Trophoblast cell (in vitro differentiated cells and primary cell): ENCODE results near the gene TTC39B.

Experiments
- DNase-seq, 2 donors: peaks; one replicate each; pipeline ENCODE4 v3.0.0-alpha.2; 2016
- H2AFZ ChIP-seq: 2 replicates; pipeline ENCODE4 v1.6.1; 2013; ENCODE audit warnings: low read length, moderate library complexity, mild to moderate bottlenecking; ENCODE audit not compliant: insufficient read depth, poor library complexity
- H2AK5ac ChIP-seq: 2 replicates; pipeline ENCODE4 v1.6.1; 2013; ENCODE audit warnings: mild to moderate bottlenecking, low read length
- H2BK120ac ChIP-seq: 2 replicates; pipeline ENCODE4 v1.6.1; 2013; ENCODE audit warnings: low read length, mild to moderate bottlenecking, moderate library complexity; ENCODE audit not compliant: insufficient read depth, poor library complexity
- H2BK12ac ChIP-seq: 2 replicates; pipeline ENCODE4 v1.6.1; 2013; ENCODE audit warnings: mild to moderate bottlenecking, low read length, moderate library complexity
- H2BK5ac ChIP-seq: 2 replicates; pipeline ENCODE4 v1.6.1; 2013; ENCODE audit warnings: low read length, low read depth, moderate library complexity, mild to moderate bottlenecking; ENCODE audit not compliant: poor library complexity
- H3K14ac ChIP-seq: 2 replicates; pipeline ENCODE4 v1.6.1; 2013; ENCODE audit warnings: mild to moderate bottlenecking, low read length
- H3K18ac ChIP-seq: 2 replicates; pipeline ENCODE4 v1.6.1; 2013; ENCODE audit warnings: mild to moderate bottlenecking, low read length
- H3K23ac ChIP-seq: 2 replicates; pipeline ENCODE4 v1.6.1; 2013; ENCODE audit warnings: low read length
- H3K27ac ChIP-seq: 2 replicates; pipeline ENCODE4 v1.5.1; 2013; ENCODE audit warnings: low read depth, mild to moderate bottlenecking, inconsistent platforms, low read length, moderate library complexity
- H3K27me3 ChIP-seq: 2 replicates; pipeline ENCODE4 v1.6.1; 2013; ENCODE audit warnings: inconsistent platforms, mild to moderate bottlenecking, low read length, moderate library complexity; ENCODE audit not compliant: insufficient read depth
- H3K36me3 ChIP-seq, 2 experiments: 1 replicate in 1 of 2; 2 replicates in 1 of 2; pipeline ENCODE4 v1.6.1; 2013; ENCODE audit warnings: low read length in 2 of 2, mild to moderate bottlenecking in 2 of 2, moderate library complexity in 1 of 2; ENCODE audit not compliant: insufficient read depth in 2 of 2, control insufficient read depth in 1 of 2
- H3K4ac ChIP-seq: 2 replicates; pipeline ENCODE4 v1.6.1; 2013; ENCODE audit warnings: low read depth, mild to moderate bottlenecking, low read length, moderate library complexity
- H3K4me1 ChIP-seq, 2 experiments: 1 replicate in 1 of 2; 2 replicates in 1 of 2; pipeline ENCODE4 v1.6.1; 2013; ENCODE audit warnings: low read length in 2 of 2, mild to moderate bottlenecking in 2 of 2, moderate library complexity in 1 of 2; ENCODE audit not compliant: insufficient read depth in 2 of 2, control insufficient read depth in 1 of 2
- H3K4me2 ChIP-seq: 2 replicates; pipeline ENCODE4 v1.6.1; 2013; ENCODE audit warnings: inconsistent platforms, mild to moderate bottlenecking, low read length, moderate library complexity
- H3K4me3 ChIP-seq: 2 replicates; pipeline ENCODE4 v1.5.1; 2013; ENCODE audit warnings: mild to moderate bottlenecking, low read depth, low read length, inconsistent platforms
- H3K79me1 ChIP-seq: one replicate; pipeline ENCODE4 v1.6.1; 2013; ENCODE audit warnings: low read length
- H3K79me2 ChIP-seq: 2 replicates; pipeline ENCODE4 v1.6.1; 2013; ENCODE audit warnings: low read length, mild to moderate bottlenecking; ENCODE audit not compliant: control insufficient read depth, insufficient read depth, poor library complexity
- H3K9ac ChIP-seq: 2 replicates; pipeline ENCODE4 v1.6.1; 2013; ENCODE audit warnings: mild to moderate bottlenecking, low read length
- H3K9me3 ChIP-seq: 2 replicates; pipeline ENCODE4 v1.6.1; 2013; ENCODE audit warnings: low read depth, mild to moderate bottlenecking, control low read depth, inconsistent platforms, low read length; ENCODE audit not compliant: insufficient read depth
- H4K12ac ChIP-seq: 2 replicates; pipeline ENCODE4 v1.6.1; 2013; ENCODE audit warnings: low read depth, mild to moderate bottlenecking, low read length, moderate library complexity
- H4K8ac ChIP-seq: 2 replicates; pipeline ENCODE4 v1.6.1; 2013; ENCODE audit warnings: low read depth, mild to moderate bottlenecking, low read length, moderate library complexity
- H4K91ac ChIP-seq: one replicate; pipeline ENCODE4 v1.6.1; 2013; ENCODE audit warnings: low read depth, mild to moderate bottlenecking, low read length, moderate library complexity
- WGBS: extraction: QIAGEN DNeasy Blood & Tissue Kit; methylation state at CpG from one replicate; pipeline ENCODE4 v1.1.7; 2013; ENCODE audit warnings: missing lambda C conversion rate; ENCODE audit not compliant: insufficient read length, insufficient coverage; ENCODE audit errors: extremely low coverage; 5-methylcytosine and 5-hydroxymethylcytosine counted together

The TTC39B gene

GRCh38 chr9:15150939-15151338 is 156.1 kb downstream of the TTC39B start:
- no peak overlapping the region for H3K27ac ChIP-seq
- no CpG with 5 or more reads among the region's 4 CpGs for WGBS
- H3K36me3 ChIP-seq = no peaks in the 10 kb centered on the region
- no peak for DNase-seq
- H3K79me1 ChIP-seq = no peaks in the 10 kb centered on the region
- H2BK120ac ChIP-seq = no peak overlapping the region
- no peaks in the 10 kb centered on the region for H3K9me3 ChIP-seq
- no peak overlapping the region for H3K14ac ChIP-seq
- no peak overlapping the region for H2AK5ac ChIP-seq
- no peak overlapping the region for H3K9ac ChIP-seq
- H3K4me3 ChIP-seq = no peak overlapping the region
- no peak overlapping the region for H2BK12ac ChIP-seq
- no peak overlapping the region for H2AFZ ChIP-seq
- no peak overlapping the region for H3K23ac ChIP-seq
- H4K8ac ChIP-seq = no peak overlapping the region
- no peak overlapping the region for H3K4me2 ChIP-seq
- H3K4me1 ChIP-seq = peaks cover 0 to 3% of the 10 kb centered on the region in 2 experiments
- H3K27me3 ChIP-seq = no peaks in the 10 kb centered on the region
- H3K79me2 ChIP-seq = no peaks in the 10 kb centered on the region
- H3K4ac ChIP-seq = no peak overlapping the region
- H2BK5ac ChIP-seq = no peak overlapping the region
- no peak overlapping the region for H4K91ac ChIP-seq
- no peak overlapping the region for H3K18ac ChIP-seq
- H4K12ac ChIP-seq = no peak overlapping the region

DNA sequence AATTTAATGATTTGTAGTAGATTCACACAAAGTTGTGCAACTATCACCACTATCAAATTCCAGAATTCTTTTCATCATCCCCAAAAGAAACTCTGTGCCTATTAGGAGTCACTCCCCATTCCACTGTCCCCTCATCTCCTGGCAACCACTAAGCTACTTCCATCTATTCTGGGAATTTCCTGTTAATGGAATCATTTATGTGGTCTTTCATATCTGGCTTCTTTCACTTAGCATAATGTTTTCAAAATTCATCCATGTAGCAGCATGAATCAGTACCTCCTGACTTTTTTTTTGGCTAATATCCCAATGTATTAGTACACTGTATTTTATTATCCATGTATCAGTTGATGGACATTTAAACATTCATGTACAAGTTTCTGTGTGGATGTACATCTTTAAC is 157.6 kb downstream of the TTC39B start:
- no peak overlapping the region for H3K18ac ChIP-seq
- no peak overlapping the region for H2BK5ac ChIP-seq
- DNase-seq = no peak
- H3K27me3 ChIP-seq = no peaks in the 10 kb centered on the region
- H3K4me2 ChIP-seq = no peak overlapping the region
- H3K79me2 ChIP-seq = no peaks in the 10 kb centered on the region
- H4K91ac ChIP-seq = no peak overlapping the region
- H2BK12ac ChIP-seq = no peak overlapping the region
- H3K14ac ChIP-seq = no peak overlapping the region
- no peak overlapping the region for H3K4ac ChIP-seq
- no peak overlapping the region for H4K12ac ChIP-seq
- no peaks in the 10 kb centered on the region for H3K9me3 ChIP-seq
- H3K27ac ChIP-seq = no peak overlapping the region
- H2BK120ac ChIP-seq = no peak overlapping the region
- H3K36me3 ChIP-seq = no peaks in the 10 kb centered on the region
- peaks cover 0 to under 1% of the 10 kb centered on the region in 2 experiments for H3K4me1 ChIP-seq
- no peak overlapping the region for H4K8ac ChIP-seq
- H3K79me1 ChIP-seq = no peaks in the 10 kb centered on the region
- no peak overlapping the region for H2AFZ ChIP-seq
- no peak overlapping the region for H3K4me3 ChIP-seq
- no peak overlapping the region for H2AK5ac ChIP-seq
- H3K9ac ChIP-seq = no peak overlapping the region
- H3K23ac ChIP-seq = no peak overlapping the region

DNA sequence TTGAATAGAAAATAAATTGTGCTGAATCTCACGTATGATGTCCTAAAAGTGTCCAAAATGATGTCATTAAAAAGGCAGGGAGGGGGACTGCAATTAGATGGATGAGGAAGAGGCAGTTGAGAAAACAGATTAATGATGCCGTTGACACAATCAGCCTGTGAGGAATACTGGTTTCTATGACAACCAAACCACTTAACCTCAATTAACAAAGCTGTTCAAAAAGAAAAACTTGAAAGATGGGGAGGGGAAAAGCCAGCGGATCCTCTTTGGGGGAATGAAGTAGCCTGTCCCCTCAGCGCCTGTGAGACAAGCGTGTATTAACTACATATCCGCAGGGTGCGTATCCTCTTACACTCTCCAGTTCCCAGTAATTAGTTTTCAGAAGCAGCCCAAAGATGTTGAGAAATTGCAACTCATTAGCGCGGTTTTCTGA is 160.7 kb downstream of the TTC39B start:
- Histone ChIP-seq H3K9me3 (no peaks in the 10 kb centered on the region), H3K14ac (no peak overlapping the region), H3K79me1 (no peaks in the 10 kb centered on the region), H3K9ac (no peak overlapping the region), H3K4ac (no peak overlapping the region), H4K12ac (no peak overlapping the region), H3K36me3 (no peaks in the 10 kb centered on the region), H3K27ac (no peak overlapping the region), H3K27me3 (no peaks in the 10 kb centered on the region), H2AFZ (no peak overlapping the region), H4K8ac (no peak overlapping the region), H3K4me3 (no peak overlapping the region), H3K18ac (no peak overlapping the region), H3K23ac (no peak overlapping the region), H3K4me2 (no peak overlapping the region), H2BK12ac (no peak overlapping the region), H2BK120ac (no peak overlapping the region), H2AK5ac (no peak overlapping the region), H3K79me2 (no peaks in the 10 kb centered on the region), H2BK5ac (no peak overlapping the region), H4K91ac (no peak overlapping the region), H3K4me1 (no peaks in the 10 kb centered on the region)
- DNase-seq = no peak
- no CpG with 5 or more reads among the region's 9 CpGs for WGBS

DNA sequence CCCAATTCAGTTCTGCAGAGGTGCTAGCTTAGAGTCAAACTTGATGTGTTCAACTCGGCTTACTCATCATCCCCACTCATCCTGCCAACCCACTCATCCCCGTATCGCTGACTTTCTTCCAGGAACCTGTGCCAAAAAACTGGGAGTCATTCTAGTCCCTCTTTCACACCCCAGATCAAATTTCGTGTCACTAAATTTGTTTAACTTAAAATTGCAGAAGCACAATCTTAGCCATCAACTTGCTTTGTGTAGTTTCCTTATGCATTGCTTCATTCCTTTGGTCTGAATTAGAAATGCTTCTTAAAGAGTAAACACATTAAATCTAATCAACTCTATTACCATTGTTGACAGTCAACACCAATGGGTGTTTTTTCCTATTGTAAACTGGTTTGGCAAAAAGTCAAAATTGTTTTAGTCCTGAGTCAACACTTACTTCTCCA is 162.4 kb downstream of the TTC39B start:
- H2BK120ac ChIP-seq = no peak overlapping the region
- H3K23ac ChIP-seq = no peak overlapping the region
- no peak overlapping the region for H3K9ac ChIP-seq
- no peak overlapping the region for H2AK5ac ChIP-seq
- no peaks in the 10 kb centered on the region for H3K4me1 ChIP-seq
- H3K14ac ChIP-seq = no peak overlapping the region
- no peaks in the 10 kb centered on the region for H3K79me2 ChIP-seq
- H3K18ac ChIP-seq = no peak overlapping the region
- H3K27ac ChIP-seq = no peak overlapping the region
- no peak overlapping the region for H4K91ac ChIP-seq
- H3K4me2 ChIP-seq = no peak overlapping the region
- WGBS = no CpG with 5 or more reads among the region's 4 CpGs
- no peak overlapping the region for H3K4me3 ChIP-seq
- no peak overlapping the region for H2AFZ ChIP-seq
- H3K36me3 ChIP-seq = no peaks in the 10 kb centered on the region
- no peak for DNase-seq
- no peak overlapping the region for H2BK5ac ChIP-seq
- H3K79me1 ChIP-seq = peaks cover 2% of the 10 kb centered on the region
- H3K4ac ChIP-seq = no peak overlapping the region
- no peaks in the 10 kb centered on the region for H3K9me3 ChIP-seq
- H4K12ac ChIP-seq = no peak overlapping the region
- H2BK12ac ChIP-seq = no peak overlapping the region
- H4K8ac ChIP-seq = no peak overlapping the region
- no peaks in the 10 kb centered on the region for H3K27me3 ChIP-seq
